CD4-positive, alpha-beta T cell treated with Interleukin-4 for 4 hours (primary cell): ENCODE results near the gene AS3MT.
"Not testable (repeated sequence)": the region's sequence is repeated elsewhere in the genome, so short reads cannot be mapped to it uniquely, and the experiment has no call there.

Experiments
- DNase-seq: peaks from one replicate; pipeline ENCODE4 v3.0.0-alpha.2; 2020

The AS3MT gene

GRCh38 chr10:102919992-102920739, 50.9 kb downstream of the AS3MT start:
- DNase-seq, result no peak

DNA sequence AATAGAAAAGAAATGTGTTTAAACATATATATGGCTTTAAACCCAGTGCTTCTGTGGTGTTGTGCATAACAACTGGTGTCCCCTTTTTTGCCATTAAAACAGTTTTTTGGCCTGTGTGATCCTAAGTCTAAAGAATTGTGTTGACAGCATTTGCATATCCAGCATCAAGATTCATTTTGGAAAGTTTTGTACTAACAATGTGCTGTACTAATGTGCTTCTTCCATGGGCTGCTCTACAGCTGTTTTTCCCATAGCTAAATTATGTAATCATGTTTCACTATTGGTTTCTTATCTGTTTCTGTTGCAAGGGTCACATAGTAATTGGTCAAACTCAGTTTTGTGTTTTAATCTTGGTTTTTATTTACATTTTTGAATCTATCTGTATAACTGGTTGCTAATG, 54.3 kb downstream of the AS3MT start:
- DNase-seq, result no peak

DNA sequence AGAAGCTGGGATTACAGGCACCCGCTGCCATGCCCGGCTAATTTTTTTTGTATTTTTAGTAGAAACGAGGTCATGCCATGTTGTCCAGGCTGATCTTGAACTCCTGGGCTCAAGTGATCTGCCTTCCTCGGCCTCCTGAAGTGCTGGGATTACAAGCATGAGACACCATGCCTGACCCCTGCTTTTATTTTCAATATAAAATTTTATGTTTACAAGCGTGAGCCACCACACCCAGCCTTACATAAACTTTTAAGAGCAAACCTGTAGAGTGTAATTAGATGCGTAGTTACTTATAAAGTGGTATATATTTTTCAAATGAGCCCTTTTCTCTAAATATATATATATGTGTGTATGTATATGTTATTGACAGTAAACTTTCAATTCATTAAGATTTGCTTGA, 57.6 kb downstream of the AS3MT start:
- DNase-seq, result no peak

DNA sequence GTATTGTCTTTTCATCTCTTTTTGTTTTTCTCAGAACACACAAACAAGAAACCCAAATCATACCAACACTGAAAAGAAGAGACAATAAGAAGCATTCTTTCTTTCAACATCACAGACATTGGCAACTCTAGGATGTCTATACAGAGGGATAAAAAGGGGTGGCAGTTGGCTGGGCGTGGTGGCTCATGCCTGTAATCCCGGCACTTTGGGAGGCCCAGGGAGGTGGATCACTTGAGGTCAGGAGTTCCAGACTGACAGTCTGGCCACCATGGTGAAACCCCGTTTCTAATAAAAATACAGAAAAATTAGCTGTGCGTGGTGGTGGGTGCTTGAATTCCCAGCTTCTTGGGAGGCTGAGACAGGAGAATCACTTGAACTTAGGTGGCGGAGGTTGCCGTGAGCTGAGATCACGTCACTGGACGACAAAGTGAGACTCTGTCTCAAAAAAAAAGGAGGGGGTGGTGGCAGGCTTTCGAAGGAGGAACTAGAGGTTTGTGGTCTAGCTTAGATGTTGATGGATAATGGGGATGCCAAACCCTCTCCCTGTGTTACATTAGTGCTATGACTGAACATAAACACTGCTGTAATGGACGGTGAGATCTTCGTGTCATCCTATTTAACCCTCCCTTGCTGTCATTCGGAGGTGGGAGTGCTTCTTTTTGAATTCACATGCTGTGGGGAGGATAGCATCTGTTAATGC, 58.2 kb downstream of the AS3MT start:
- DNase-seq, result no peak

DNA sequence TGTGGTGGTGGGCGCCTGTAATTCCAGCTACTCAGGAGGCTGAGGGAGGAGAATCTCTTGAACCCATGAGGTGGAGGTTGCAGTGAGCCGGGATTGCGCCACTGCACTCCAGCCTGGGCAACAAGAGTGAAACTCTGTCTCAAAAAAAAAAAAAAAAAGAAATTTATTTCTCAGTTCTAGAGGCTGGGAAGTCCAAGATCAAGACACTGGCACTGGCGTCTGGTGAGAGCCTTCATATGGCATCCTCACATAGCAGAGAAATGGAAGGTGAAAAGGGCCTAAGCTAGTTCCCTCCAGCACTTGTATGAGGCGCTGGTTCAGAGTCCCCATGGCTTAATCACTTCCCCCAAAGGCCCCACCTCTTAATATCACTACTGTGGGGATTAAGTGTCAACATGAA, 59.2 kb downstream of the AS3MT start:
- DNase-seq, result not testable (repeated sequence)

DNA sequence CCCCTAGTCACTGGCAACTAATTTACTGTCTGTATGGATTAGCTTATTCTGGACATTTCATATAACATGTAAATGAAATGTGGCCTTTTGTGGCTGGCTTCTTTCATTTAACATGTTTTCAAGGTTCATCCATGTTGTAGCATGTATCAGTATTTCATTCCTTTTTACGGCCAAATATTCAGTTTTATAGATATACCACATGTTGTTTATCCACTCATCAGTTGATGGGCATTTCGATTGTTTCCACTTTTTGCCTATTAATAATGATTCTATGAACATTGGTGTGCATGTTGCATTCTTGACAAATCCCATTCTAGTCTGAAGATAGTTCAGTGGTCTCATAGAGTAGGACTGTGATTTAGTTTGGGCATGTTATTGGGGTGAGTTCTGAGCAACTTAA, 61.5 kb downstream of the AS3MT start:
- DNase-seq, result no peak

GRCh38 chr10:102931643-102932042, 62.4 kb downstream of the AS3MT start:
- DNase-seq, result no peak

- DNase-seq, result no peak
Observed at GRCh38 chr10:102935505-102935904, 66.2 kb downstream of the AS3MT start.

- no peak for DNase-seq
Observed at GRCh38 chr10:102935939-102936605, 66.8 kb downstream of the AS3MT start.

DNA sequence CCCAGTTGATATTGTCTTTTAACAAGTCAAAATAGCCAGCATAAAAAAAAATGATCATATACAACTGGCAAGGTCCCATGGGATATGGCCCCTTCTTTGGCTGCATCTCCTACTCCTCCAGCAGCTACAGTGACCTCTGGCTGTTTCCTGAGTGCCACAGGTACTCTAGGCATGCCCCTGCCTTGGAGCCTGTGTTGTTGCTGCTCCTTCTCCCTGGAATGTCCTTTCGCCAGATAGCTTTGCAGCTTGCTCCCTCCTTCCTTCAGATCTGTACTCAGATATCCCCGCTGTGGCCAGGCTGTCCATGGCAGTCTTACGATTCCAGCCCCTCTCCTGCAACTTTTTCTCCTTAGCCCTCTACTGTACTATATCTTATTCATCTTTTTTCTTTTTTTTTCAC, 72.1 kb downstream of the AS3MT start:
- no peak for DNase-seq

- DNase-seq, result no peak
Observed at GRCh38 chr10:102945449-102945848, 76.2 kb downstream of the AS3MT start.

DNA sequence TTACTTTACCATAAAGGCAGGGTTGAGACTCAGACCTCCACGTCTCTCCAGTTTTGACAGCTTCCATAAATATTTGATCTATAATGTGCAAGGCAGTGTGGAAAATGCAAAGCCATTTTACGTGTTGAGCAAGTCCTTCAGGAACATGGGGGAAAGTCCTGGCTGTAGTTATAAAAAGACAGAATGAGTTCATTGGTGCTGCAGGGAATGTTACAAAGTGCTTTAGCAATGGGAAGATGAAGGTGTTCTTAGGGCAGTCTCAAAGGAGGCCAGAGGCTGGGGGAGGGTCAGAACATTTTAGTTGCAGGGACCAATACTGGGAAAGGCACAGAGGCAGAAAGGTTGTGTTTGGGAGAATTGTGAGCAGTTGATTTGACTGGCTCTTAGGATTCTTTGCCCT, 76.7 kb downstream of the AS3MT start:
- DNase-seq, result no peak

- no peak for DNase-seq
Observed at GRCh38 chr10:102946992-102947391, 77.7 kb downstream of the AS3MT start.

DNA sequence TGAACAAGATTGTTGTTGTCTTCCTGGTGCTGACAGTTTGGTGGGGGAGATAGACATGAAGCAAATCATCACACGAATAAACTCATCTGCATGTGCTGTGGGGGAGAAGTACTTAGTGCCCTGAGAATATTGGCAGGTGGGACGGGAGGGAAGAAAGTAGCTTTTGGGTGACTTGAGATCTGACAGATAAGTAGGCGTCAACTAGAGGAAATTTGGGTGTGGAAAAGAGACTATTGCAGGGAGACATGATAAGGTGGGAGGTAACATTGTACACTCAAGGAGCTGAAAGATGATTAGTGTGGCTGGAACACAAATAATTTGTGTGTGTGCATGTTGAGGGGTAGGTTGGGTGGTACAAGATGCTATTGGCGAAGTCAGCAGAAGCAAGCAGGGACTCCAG, 78.9 kb downstream of the AS3MT start:
- DNase-seq, result no peak

GRCh38 chr10:102948786-102949185, 79.5 kb downstream of the AS3MT start:
- no peak for DNase-seq

GRCh38 chr10:102949916-102950315, 80.6 kb downstream of the AS3MT start:
- DNase-seq, result no peak

GRCh38 chr10:102951316-102951715, 82.0 kb downstream of the AS3MT start:
- no peak for DNase-seq
